B cell (primary cell): ENCODE results near the gene LIPE. TPM values are rescaled to one million over a fixed set of nuclear protein-coding genes. Genes with fewer than 3 reads are reported as not detected.

Experiments
- ATAC-seq: fragments of 200-7000 bp; cut with Tn5 transposase; one replicate; pipeline ENCODE4 v1.10.0; 2021; ENCODE audit warnings: low read depth, mild to moderate bottlenecking, moderate number of reproducible peaks, moderate library complexity
- CTCF ChIA-PET: fragments of 350-600 bp; sonication (Branson Sonifier 250); formaldehyde crosslinking; loops from one replicate; lab custom pipeline; 2021; ENCODE audit warnings: antibody characterized with exemption, inconsistent platforms; lab: Charles Lee
- POLR2A ChIA-PET: fragments of 350-600 bp; sonication (Branson Sonifier 250); formaldehyde crosslinking; loops from one replicate; lab custom pipeline; 2021; ENCODE audit warnings: antibody characterized with exemption; lab: Charles Lee
- DNase-seq: peaks from one replicate; pipeline ENCODE4 v3.0.0; 2013
- H2AFZ ChIP-seq: 2 replicates; pipeline ENCODE4 v1.6.1; 2012; ENCODE audit warnings: mild to moderate bottlenecking, low read depth, low read length; ENCODE audit not compliant: insufficient read depth, poor library complexity, severe bottlenecking
- H3K27ac ChIP-seq, 2 donors: 1 replicate in 1 of 2; 2 replicates in 1 of 2; pipeline ENCODE4 v1.5.1; 2012 to 2013; ENCODE audit warnings: low read length in 2 of 2, mild to moderate bottlenecking in 2 of 2, moderate library complexity in 1 of 2
- H3K27me3 ChIP-seq, 4 experiments: fragments of 200-600 bp in 1 of 4; sonication (generic) in 1 of 4; replicated peaks in 1 of 4; 1 replicate in 2 of 4; 2 replicates in 2 of 4; pipeline versions ENCODE4 v1.6.1 to v1.7.0; 2013 to 2016; ENCODE audit warnings: low read length in 3 of 4, mild to moderate bottlenecking in 2 of 4, mixed read lengths in 1 of 4, moderate library complexity in 1 of 4; ENCODE audit not compliant: insufficient read depth in 4 of 4, control insufficient read depth in 3 of 4; ENCODE audit errors: control extremely low read depth in 1 of 4
- H3K36me3 ChIP-seq, 2 experiments: replicated peaks in 1 of 2; 1 replicate in 1 of 2; 2 replicates in 1 of 2; pipeline versions ENCODE4 v1.6.1 to v1.7.1; 2013; ENCODE audit warnings: low read length in 1 of 2; ENCODE audit not compliant: insufficient read depth in 2 of 2, control insufficient read depth in 1 of 2; ENCODE audit errors: control extremely low read depth in 1 of 2, extremely low read depth in 1 of 2
- H3K4me1 ChIP-seq, 2 donors: fragments of 200-600 bp in 1 of 2; sonication (generic) in 1 of 2; 1 replicate in 1 of 2; 2 replicates in 1 of 2; pipeline versions ENCODE4 v1.5.1 to v1.6.1; 2013 to 2017; ENCODE audit warnings: low read length in 2 of 2; ENCODE audit not compliant: control insufficient read depth in 2 of 2, insufficient read depth in 2 of 2
- H3K4me2 ChIP-seq: replicated peaks from 2 replicates; pipeline ENCODE3; 2012; ENCODE audit warnings: mild to moderate bottlenecking, low read depth, low read length; ENCODE audit not compliant: poor library complexity, severe bottlenecking
- H3K4me3 ChIP-seq, 5 experiments: fragments of 200-600 bp in 1 of 5; sonication (generic) in 1 of 5; 1 replicate in 3 of 5; 2 replicates in 2 of 5; pipeline versions ENCODE4 v1.5.1 to v1.7.0; 2011 to 2016; ENCODE audit warnings: low read length in 4 of 5, mild to moderate bottlenecking in 4 of 5, low read depth in 2 of 5, control low read depth in 1 of 5, moderate library complexity in 1 of 5; ENCODE audit not compliant: insufficient read depth in 1 of 5; ENCODE audit errors: control extremely low read depth in 1 of 5, extremely low read depth in 1 of 5
- H3K79me2 ChIP-seq: fragments of 200-600 bp; sonication (generic); one replicate; pipeline ENCODE4 v1.6.0; 2016; ENCODE audit warnings: low read length; ENCODE audit not compliant: control insufficient read depth, insufficient read depth
- H3K9ac ChIP-seq: fragments of 200-600 bp; sonication (generic); 2 replicates; pipeline ENCODE4 v1.6.1; 2017; ENCODE audit warnings: mild to moderate bottlenecking, low read length, moderate library complexity
- H3K9me3 ChIP-seq, 3 donors: one replicate each; pipeline versions ENCODE4 v1.6.1 to v1.7.1; 2013; ENCODE audit warnings: low read length in 2 of 3; ENCODE audit not compliant: control insufficient read depth in 2 of 3, insufficient read depth in 1 of 3; ENCODE audit errors: control extremely low read depth in 1 of 3
- H4K20me1 ChIP-seq: 2 replicates; pipeline ENCODE4 v1.6.0; 2012; ENCODE audit warnings: mild to moderate bottlenecking, low read length; ENCODE audit not compliant: insufficient read depth, control insufficient read depth, poor library complexity, severe bottlenecking
- H3K27ac Mint-ChIP-seq: one replicate; pipeline ENCODE4 v1.8.0; 2021; ENCODE audit warnings: mixed read lengths
- H3K27me3 Mint-ChIP-seq: one replicate; pipeline ENCODE4 v1.8.0; 2021; ENCODE audit warnings: mixed read lengths
- H3K4me1 Mint-ChIP-seq: one replicate; pipeline ENCODE4 v1.8.0; 2021; ENCODE audit warnings: mixed read lengths
- H3K4me3 Mint-ChIP-seq: one replicate; pipeline ENCODE4 v1.8.0; 2021; ENCODE audit warnings: mixed read lengths
- H3K9me3 Mint-ChIP-seq: one replicate; pipeline ENCODE4 v1.8.0; 2022; ENCODE audit warnings: mixed read lengths; ENCODE audit not compliant: insufficient read depth
- EZH2 ChIP-seq: IDR thresholded peaks from 2 replicates; pipeline ENCODE4 v1.6.1; 2012; ENCODE audit warnings: borderline replicate concordance, low read depth, mild to moderate bottlenecking, moderate library complexity, low read length; ENCODE audit not compliant: insufficient read depth, poor library complexity, severe bottlenecking
- WGBS: methylation state at CpG from one replicate; pipeline ENCODE4 v1.1.5; 2013; ENCODE audit warnings: missing lambda C conversion rate; ENCODE audit not compliant: insufficient coverage; 5-methylcytosine and 5-hydroxymethylcytosine counted together
- intact Hi-C: fragments of 100-400 bp; cut with micrococcal nuclease; formaldehyde crosslinking; loops from one replicate; pipeline ENCODE4 v1.10.0; 2022
- polyA plus RNA-seq: library from polyadenylated mRNA; depleted of rRNA; stranded (reverse); fragments of >200 nt; gene quantifications from 2 replicates; pipeline ENCODE4 v1.2.3, GENCODE V29; 2012
- total RNA-seq, 2 donors: library from RNA; stranded (reverse); fragments of 120-200 nt in 1 of 2; gene quantifications; 1 replicate in 1 of 2; 2 replicates in 1 of 2; pipeline versions ENCODE4 v1.2.3 to v1.2.4, GENCODE V29; 2013 to 2022
- TF ChIP-seq, protein P1 (sequence below): fragments of 200-600 bp; IDR thresholded peaks from one replicate; pipeline ENCODE4 v1.8.0; 2022; ENCODE audit warnings: antibody characterized with exemption, mild to moderate bottlenecking

LIPE gene
- total and polyA plus RNA-seq, 2 donors (not counting 1 experiment from before 2014, with no cell fraction given), result 46.9 to 49.4 TPM

DNA sequence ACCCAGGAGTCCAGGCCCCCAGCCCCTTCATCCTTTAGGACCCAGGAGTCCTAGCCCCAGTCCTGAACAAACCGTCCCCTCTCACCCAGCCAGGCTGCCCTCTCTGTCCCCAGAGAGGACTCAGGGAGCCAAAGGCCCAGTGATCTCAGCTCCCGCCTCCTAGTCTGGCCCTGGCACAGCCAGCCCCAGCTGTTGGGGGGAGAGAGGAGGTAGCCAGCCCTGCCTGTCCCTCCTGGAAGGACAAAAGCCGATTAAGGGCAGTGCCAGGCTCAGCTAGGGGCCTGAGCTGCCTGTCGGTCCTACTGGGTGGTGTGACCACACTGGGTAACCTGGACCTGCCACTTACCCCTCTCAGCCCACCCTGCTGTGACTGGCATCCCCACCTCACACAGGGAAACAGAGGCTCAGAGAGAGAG lies 14.5 kb downstream of the LIPE start:
- no peaks in the 10 kb centered on the region for H3K9me3 Mint-ChIP-seq
- POLR2A ChIA-PET, result no interaction called here
- DNase-seq (no peak), ATAC-seq (no peak)
- H3K4me1 Mint-ChIP-seq, result peaks cover 3% of the 10 kb centered on the region
- TF ChIP-seq, protein P1, sequence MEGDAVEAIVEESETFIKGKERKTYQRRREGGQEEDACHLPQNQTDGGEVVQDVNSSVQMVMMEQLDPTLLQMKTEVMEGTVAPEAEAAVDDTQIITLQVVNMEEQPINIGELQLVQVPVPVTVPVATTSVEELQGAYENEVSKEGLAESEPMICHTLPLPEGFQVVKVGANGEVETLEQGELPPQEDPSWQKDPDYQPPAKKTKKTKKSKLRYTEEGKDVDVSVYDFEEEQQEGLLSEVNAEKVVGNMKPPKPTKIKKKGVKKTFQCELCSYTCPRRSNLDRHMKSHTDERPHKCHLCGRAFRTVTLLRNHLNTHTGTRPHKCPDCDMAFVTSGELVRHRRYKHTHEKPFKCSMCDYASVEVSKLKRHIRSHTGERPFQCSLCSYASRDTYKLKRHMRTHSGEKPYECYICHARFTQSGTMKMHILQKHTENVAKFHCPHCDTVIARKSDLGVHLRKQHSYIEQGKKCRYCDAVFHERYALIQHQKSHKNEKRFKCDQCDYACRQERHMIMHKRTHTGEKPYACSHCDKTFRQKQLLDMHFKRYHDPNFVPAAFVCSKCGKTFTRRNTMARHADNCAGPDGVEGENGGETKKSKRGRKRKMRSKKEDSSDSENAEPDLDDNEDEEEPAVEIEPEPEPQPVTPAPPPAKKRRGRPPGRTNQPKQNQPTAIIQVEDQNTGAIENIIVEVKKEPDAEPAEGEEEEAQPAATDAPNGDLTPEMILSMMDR, result no peak
- TF ChIP-seq EZH2, result no peak
- no peak overlapping the region for H3K4me3 Mint-ChIP-seq
- Histone ChIP-seq H3K4me2 (no peak overlapping the region), H3K4me3 (no peak overlapping the region), H3K27ac (no peak overlapping the region), H4K20me1 (peaks cover 55% of the 10 kb centered on the region), H3K9ac (no peak overlapping the region), H3K9me3 (no peaks in the 10 kb centered on the region), H3K79me2 (peaks cover 41% of the 10 kb centered on the region), H3K4me1 (no peaks in the 10 kb centered on the region), H2AFZ (no peak overlapping the region), H3K27me3 (no peaks in the 10 kb centered on the region), H3K36me3 (peaks cover 0 to 21% of the 10 kb centered on the region in 2 experiments)
- no peak overlapping the region for H3K27ac Mint-ChIP-seq
- CTCF ChIA-PET, result interaction anchor here (1.2 to 2.6 kb wide), 4 partner anchors 11 to 26 kb away, joined by 3 to 11 read pairs (median 8); no protein-coding TSS in a partner anchor
- no peaks in the 10 kb centered on the region for H3K27me3 Mint-ChIP-seq
- intact Hi-C loops, result no loop called here
- 96% methylated on average over 4 of the region's 4 CpGs for WGBS

DNA sequence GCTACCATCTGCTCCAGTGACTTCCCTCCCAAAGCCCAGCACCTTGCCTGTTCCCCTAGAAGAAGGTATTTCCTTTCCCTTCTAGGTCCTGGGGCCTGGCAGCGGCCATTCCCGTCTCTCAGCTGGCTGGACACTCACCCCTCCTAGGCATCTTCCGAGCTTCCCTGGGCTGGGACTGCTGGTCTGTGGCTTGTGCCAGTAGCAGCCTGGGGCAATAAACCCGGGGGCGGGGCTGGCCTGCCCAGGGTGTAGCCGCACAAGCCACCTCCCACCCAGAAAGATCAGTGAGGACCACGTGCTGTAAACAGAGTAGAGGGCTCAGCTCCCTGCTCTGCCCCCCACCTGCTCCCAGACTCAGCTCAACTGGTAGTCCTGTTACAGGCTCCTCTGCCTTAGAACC lies 15.0 kb downstream of the LIPE start:
- Histone ChIP-seq H3K4me1 (no peaks in the 10 kb centered on the region), H3K9ac (no peak overlapping the region), H3K4me3 (no peak overlapping the region), H3K27me3 (no peaks in the 10 kb centered on the region), H3K36me3 (peaks cover 0 to 25% of the 10 kb centered on the region in 2 experiments), H3K79me2 (peaks cover 38% of the 10 kb centered on the region), H3K4me2 (no peak overlapping the region), H3K27ac (no peak overlapping the region), H3K9me3 (no peaks in the 10 kb centered on the region), H4K20me1 (peaks cover 55% of the 10 kb centered on the region), H2AFZ (no peak overlapping the region)
- WGBS, result 95% methylated on average over 7 of the region's 7 CpGs
- Mint-ChIP-seq H3K4me3 (no peak overlapping the region), H3K4me1 (peaks cover 3% of the 10 kb centered on the region), H3K9me3 (no peaks in the 10 kb centered on the region), H3K27ac (no peak overlapping the region), H3K27me3 (no peaks in the 10 kb centered on the region)
- DNase-seq (no peak), ATAC-seq (no peak)
- no peak for TF ChIP-seq EZH2
- POLR2A ChIA-PET, result no interaction called here
- intact Hi-C loops, result no loop called here
- CTCF ChIA-PET, result interaction anchor here (0.6 to 2.6 kb wide), 5 partner anchors 11 to 46 kb away, joined by 3 to 11 read pairs (median 5); no protein-coding TSS in a partner anchor
